Muscle of leg (tissue), 11 donors: ENCODE results near the gene NAALADL2. TPM values are rescaled to one million over a fixed set of nuclear protein-coding genes. Genes with fewer than 3 reads are reported as not detected.
A peak's percentile ranks its signal among the peaks of the same experiment; 100 is the strongest.

Experiments used
- DNase-seq: peaks from one replicate; pipeline ENCODE4 v3.0.0; 2013
- H3K27ac ChIP-seq: one replicate; pipeline ENCODE4 v1.5.1; 2013; ENCODE audit warnings: mild to moderate bottlenecking, low read length, control low read depth
- H3K27me3 ChIP-seq: one replicate; pipeline ENCODE4 v1.6.1; 2013; ENCODE audit warnings: low read length; ENCODE audit not compliant: control insufficient read depth, insufficient read depth
- H3K36me3 ChIP-seq: one replicate; pipeline ENCODE4 v1.6.1; 2013; ENCODE audit warnings: low read length; ENCODE audit not compliant: control insufficient read depth, insufficient read depth
- H3K4me1 ChIP-seq: one replicate; pipeline ENCODE4 v1.6.1; 2013; ENCODE audit warnings: low read length; ENCODE audit not compliant: control insufficient read depth, insufficient read depth
- H3K4me3 ChIP-seq: one replicate; pipeline ENCODE4 v1.5.1; 2013; ENCODE audit warnings: low read length, control low read depth
- H3K9me3 ChIP-seq: replicated peaks from 2 replicates; pipeline ENCODE4 v1.6.1; 2013; ENCODE audit warnings: low read depth, low read length; ENCODE audit not compliant: control insufficient read depth
- WGBS: methylation state at CpG from one replicate; pipeline ENCODE4 v1.1.5; 2013; ENCODE audit warnings: missing lambda C conversion rate; ENCODE audit not compliant: insufficient coverage; 5-methylcytosine and 5-hydroxymethylcytosine counted together
- polyA plus RNA-seq, 8 donors: library from polyadenylated mRNA; unstranded; fragments of 120-200 nt; gene quantifications; one replicate each; pipeline versions ENCODE4 v1.2.1 to v1.2.3, GENCODE V29; 2013; ENCODE audit warnings: inconsistent platforms in 1 of 8, low replicate concordance in 1 of 8; ENCODE audit not compliant: insufficient read length in 8 of 8, insufficient read depth in 1 of 8
- total RNA-seq: library from RNA; stranded (reverse); fragments of 120-200 nt; gene quantifications from one replicate; pipeline ENCODE4 v1.2.4, GENCODE V29; 2013

NAALADL2 gene
- total and polyA plus RNA-seq, 9 donors = 4.8 to 17.4 (median 8.0) TPM

- H3K36me3 ChIP-seq = no peaks in the 10 kb centered on the region
- H3K27me3 ChIP-seq = no peaks in the 10 kb centered on the region
- no peak overlapping the region for H3K4me3 ChIP-seq
- H3K4me1 ChIP-seq = no peaks in the 10 kb centered on the region
- no peaks in the 10 kb centered on the region for H3K9me3 ChIP-seq
- H3K27ac ChIP-seq = no peak overlapping the region
- no peak for DNase-seq
These were observed 448.5 kb downstream of the NAALADL2 start for GRCh38 chr3:175307642-175308041.

GRCh38 chr3:175308097-175308496, 449.0 kb downstream of the NAALADL2 start:
- Histone ChIP-seq H3K36me3 (no peaks in the 10 kb centered on the region), H3K27me3 (no peaks in the 10 kb centered on the region), H3K9me3 (no peaks in the 10 kb centered on the region), H3K4me1 (no peaks in the 10 kb centered on the region), H3K27ac (no peak overlapping the region), H3K4me3 (no peak overlapping the region)
- WGBS = 92% methylated on average over 2 of the region's 6 CpGs
- no peak for DNase-seq

GRCh38 chr3:175310046-175310445, 450.9 kb downstream of the NAALADL2 start:
- no peaks in the 10 kb centered on the region for H3K4me1 ChIP-seq
- no peak for DNase-seq
- no peaks in the 10 kb centered on the region for H3K9me3 ChIP-seq
- H3K27me3 ChIP-seq = no peaks in the 10 kb centered on the region
- no peak overlapping the region for H3K4me3 ChIP-seq
- no peaks in the 10 kb centered on the region for H3K36me3 ChIP-seq
- no peak overlapping the region for H3K27ac ChIP-seq
- WGBS = no CpG with 5 or more reads among the region's 2 CpGs

GRCh38 chr3:175311404-175311803, 452.3 kb downstream of the NAALADL2 start:
- Histone ChIP-seq H3K4me3 (no peak overlapping the region), H3K27ac (peak overlapping the region; percentile 25), H3K4me1 (no peaks in the 10 kb centered on the region), H3K36me3 (no peaks in the 10 kb centered on the region), H3K9me3 (no peaks in the 10 kb centered on the region), H3K27me3 (no peaks in the 10 kb centered on the region)
- peak; percentile 30 for DNase-seq
- no CpG with 5 or more reads among the region's 1 CpG for WGBS

GRCh38 chr3:175311946-175312345, 452.8 kb downstream of the NAALADL2 start:
- Histone ChIP-seq H3K27me3 (no peaks in the 10 kb centered on the region), H3K27ac (peak overlapping the region; percentile 25), H3K36me3 (no peaks in the 10 kb centered on the region), H3K4me3 (no peak overlapping the region), H3K4me1 (no peaks in the 10 kb centered on the region), H3K9me3 (no peaks in the 10 kb centered on the region)
- WGBS = no CpG with 5 or more reads among the region's 3 CpGs
- DNase-seq = peak; percentile 78

- WGBS = 83% methylated on average over 2 of the region's 4 CpGs
- H3K36me3 ChIP-seq = no peaks in the 10 kb centered on the region
- no peaks in the 10 kb centered on the region for H3K9me3 ChIP-seq
- no peaks in the 10 kb centered on the region for H3K27me3 ChIP-seq
- no peak overlapping the region for H3K4me3 ChIP-seq
- H3K4me1 ChIP-seq = no peaks in the 10 kb centered on the region
- no peak overlapping the region for H3K27ac ChIP-seq
- DNase-seq = no peak
These were observed 453.7 kb downstream of the NAALADL2 start for GRCh38 chr3:175312791-175313190.

- Histone ChIP-seq H3K27ac (no peak overlapping the region), H3K4me3 (no peak overlapping the region), H3K36me3 (no peaks in the 10 kb centered on the region), H3K4me1 (no peaks in the 10 kb centered on the region), H3K9me3 (no peaks in the 10 kb centered on the region), H3K27me3 (no peaks in the 10 kb centered on the region)
- WGBS = no CpG with 5 or more reads among the region's 1 CpG
- DNase-seq = no peak
These were observed 457.7 kb downstream of the NAALADL2 start for GRCh38 chr3:175316799-175317198.

- Histone ChIP-seq H3K27ac (no peak overlapping the region), H3K9me3 (no peaks in the 10 kb centered on the region), H3K4me3 (no peak overlapping the region), H3K27me3 (no peaks in the 10 kb centered on the region), H3K36me3 (no peaks in the 10 kb centered on the region), H3K4me1 (no peaks in the 10 kb centered on the region)
- no peak for DNase-seq
- no CpG with 5 or more reads among the region's 1 CpG for WGBS
These were observed 466.3 kb downstream of the NAALADL2 start for GRCh38 chr3:175325440-175325839.

- Histone ChIP-seq H3K27me3 (no peaks in the 10 kb centered on the region), H3K4me1 (no peaks in the 10 kb centered on the region), H3K9me3 (no peaks in the 10 kb centered on the region), H3K36me3 (no peaks in the 10 kb centered on the region), H3K27ac (no peak overlapping the region), H3K4me3 (no peak overlapping the region)
- WGBS = 76% methylated on average over 4 of the region's 4 CpGs
- DNase-seq = no peak
These were observed 466.9 kb downstream of the NAALADL2 start for GRCh38 chr3:175326041-175326440.

- H3K4me3 ChIP-seq = no peak overlapping the region
- H3K36me3 ChIP-seq = no peaks in the 10 kb centered on the region
- H3K27me3 ChIP-seq = no peaks in the 10 kb centered on the region
- DNase-seq = no peak
- no peaks in the 10 kb centered on the region for H3K9me3 ChIP-seq
- H3K4me1 ChIP-seq = no peaks in the 10 kb centered on the region
- H3K27ac ChIP-seq = no peak overlapping the region
- no CpG with 5 or more reads among the region's 2 CpGs for WGBS
These were observed 470.2 kb downstream of the NAALADL2 start for GRCh38 chr3:175329373-175329772.

GRCh38 chr3:175335229-175335628, 476.1 kb downstream of the NAALADL2 start:
- H3K9me3 ChIP-seq = no peaks in the 10 kb centered on the region
- H3K27me3 ChIP-seq = no peaks in the 10 kb centered on the region
- DNase-seq = no peak
- H3K4me1 ChIP-seq = no peaks in the 10 kb centered on the region
- H3K27ac ChIP-seq = no peak overlapping the region
- no peaks in the 10 kb centered on the region for H3K36me3 ChIP-seq
- H3K4me3 ChIP-seq = no peak overlapping the region
- no CpG with 5 or more reads among the region's 2 CpGs for WGBS
